GM19372 (cell line): ENCODE measurements around the gene ZC3H14.
"Not testable (repeated sequence)": the region's sequence is repeated elsewhere in the genome, so short reads cannot be mapped to it uniquely, and the experiment has no call there.

Experiments
- ATAC-seq: cut with Tn5 transposase; IDR thresholded peaks from one replicate; pipeline ENCODE4 v1.9.1; 2021; ENCODE audit warnings: mild to moderate bottlenecking, low read depth, moderate library complexity; ENCODE audit not compliant: unreplicated experiment

ZC3H14 gene, protein sequence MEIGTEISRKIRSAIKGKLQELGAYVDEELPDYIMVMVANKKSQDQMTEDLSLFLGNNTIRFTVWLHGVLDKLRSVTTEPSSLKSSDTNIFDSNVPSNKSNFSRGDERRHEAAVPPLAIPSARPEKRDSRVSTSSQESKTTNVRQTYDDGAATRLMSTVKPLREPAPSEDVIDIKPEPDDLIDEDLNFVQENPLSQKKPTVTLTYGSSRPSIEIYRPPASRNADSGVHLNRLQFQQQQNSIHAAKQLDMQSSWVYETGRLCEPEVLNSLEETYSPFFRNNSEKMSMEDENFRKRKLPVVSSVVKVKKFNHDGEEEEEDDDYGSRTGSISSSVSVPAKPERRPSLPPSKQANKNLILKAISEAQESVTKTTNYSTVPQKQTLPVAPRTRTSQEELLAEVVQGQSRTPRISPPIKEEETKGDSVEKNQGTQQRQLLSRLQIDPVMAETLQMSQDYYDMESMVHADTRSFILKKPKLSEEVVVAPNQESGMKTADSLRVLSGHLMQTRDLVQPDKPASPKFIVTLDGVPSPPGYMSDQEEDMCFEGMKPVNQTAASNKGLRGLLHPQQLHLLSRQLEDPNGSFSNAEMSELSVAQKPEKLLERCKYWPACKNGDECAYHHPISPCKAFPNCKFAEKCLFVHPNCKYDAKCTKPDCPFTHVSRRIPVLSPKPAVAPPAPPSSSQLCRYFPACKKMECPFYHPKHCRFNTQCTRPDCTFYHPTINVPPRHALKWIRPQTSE

DNA sequence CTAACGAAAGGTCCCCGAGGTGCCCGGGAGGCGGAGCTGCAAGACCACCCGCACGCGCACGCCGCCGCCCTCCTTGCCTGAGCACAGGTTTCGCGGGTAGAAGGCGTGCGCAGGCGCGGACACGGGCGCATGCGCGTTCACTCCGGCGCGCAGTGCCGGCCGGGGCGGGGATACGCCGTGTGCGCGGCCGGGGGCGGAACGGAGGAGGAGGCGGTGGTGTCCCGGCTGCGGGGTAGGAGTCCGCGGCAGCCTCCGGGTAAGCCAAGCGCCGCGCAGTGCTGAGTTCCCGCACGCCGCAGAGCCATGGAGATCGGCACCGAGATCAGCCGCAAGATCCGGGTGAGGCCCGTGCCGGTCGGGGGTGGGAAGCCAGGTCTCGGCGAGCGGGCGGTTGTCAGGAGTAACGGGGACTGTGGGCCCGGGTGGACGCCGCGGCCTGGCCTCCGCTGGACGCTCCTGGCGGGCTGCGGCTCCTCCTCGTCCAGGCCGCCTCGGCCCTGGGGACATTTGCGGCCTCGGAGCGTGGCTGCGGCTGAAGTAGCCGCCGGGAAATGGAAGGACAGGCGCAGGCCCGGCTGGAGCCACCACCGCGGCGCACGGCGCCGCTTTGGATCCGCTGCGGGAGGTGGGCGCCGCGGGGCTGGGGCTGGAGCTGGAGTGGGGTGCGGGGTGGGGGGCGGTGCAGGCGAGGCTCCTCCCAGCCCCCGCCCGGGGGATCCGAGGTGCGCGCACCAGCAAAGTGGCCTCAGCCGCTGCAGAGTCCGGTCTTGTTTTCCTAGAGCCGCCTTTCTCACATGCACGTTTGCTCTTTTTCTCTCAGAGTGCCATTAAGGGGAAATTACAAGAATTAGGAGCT, at the start of gene ZC3H14:
ZC3H14 (plus strand) TSS at position 207 of the 856 bp plus-strand sequence; CDS start at position 304, 97 bp downstream.
- ATAC-seq: peak; percentile 92

DNA sequence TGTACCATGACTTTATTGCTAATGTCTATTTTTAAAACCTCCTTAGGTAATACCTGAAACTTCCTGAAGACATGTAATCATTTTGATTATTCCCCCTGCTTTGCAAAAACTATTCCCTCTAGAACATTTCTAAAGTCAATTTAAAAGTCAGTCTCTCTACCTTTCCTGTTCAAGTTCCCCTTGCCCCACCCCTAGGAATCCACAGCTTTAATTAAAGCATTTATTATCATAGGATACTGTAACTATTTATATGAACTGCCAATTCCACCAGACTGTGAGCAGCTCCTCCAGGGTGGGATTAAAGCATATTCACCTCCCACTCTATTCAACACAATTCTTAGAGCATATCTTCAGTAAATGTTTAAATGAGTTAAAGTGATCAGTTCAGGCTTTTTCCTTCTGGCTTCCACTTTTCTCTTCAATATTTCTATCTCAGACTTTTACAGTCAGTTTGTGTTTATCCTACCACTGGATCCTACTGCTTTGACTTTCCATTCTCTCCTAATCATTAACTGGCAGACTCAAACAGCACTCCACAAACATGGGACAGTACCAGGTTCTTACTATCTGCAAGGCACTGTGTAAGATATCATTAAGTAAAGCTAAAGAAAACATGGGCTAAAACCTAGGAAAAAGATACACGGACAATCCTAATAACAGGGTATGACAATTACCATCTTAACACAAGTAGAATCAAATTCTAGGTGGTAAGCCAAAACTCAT, 47.2 kb upstream of the ZC3H14 start:
- ATAC-seq: no peak

DNA sequence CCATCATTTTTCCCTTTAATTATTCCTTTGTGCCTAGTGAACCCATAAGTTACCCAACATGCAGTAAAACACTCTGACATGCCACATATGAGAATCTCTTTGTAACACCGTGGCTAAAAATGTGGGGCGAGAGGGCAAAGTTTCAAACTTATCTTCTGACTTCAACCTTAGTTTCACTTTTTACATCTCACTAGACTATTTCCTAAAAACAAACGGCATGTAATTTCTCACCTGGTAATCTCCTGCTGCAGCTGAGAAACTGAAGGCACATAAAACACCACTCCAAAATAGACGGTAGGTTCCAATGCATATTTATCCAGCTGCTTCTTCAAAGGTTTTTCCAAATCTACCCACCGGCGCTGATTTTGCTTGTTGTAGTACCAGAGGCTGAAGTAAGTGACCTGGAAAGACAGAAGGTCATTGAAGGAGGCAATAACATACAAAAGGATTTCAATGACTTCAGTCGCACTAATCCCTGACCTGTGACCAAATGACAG, 45.9 kb upstream of the ZC3H14 start:
- ATAC-seq: no peak

DNA sequence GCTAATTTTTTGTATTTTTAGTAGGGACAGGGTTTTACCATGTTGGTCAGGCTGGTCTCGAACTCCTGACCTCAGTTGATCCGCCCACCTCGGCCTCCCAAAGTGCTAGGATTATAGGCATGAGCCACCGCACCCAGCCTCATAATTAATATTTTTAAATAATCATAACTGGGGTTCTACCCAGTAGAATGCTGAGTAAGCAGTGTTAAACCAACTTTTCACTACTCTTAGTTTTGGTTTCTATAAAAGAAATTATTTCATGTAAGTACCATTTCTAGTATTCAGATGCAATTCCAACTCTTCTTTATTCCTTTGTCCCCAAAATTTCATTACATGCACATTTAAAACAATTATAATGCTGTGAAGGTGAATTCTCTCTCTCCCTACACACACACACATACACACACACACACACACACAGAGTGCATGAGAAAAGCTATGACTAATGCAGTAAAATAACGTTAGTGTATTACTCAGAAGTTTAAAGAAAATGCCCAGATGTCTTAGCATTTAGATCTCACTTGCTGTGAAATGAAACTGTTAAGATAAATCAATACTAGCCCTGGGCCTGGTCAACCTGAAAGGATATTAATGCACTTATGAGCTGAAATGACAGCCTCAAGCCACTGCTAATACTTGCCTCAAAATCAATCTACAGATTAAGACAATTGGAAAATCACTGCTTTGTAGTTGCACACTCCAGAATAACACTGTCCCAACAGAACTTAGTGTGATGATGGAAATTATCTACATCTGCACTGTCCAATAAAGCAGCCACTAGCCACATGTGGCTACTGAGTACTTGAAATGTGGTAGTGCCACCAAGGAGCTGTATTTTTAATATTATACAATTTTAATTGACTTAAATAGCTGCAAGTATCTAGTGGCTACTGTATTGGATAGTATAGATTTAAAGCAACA, 44.0 kb upstream of the ZC3H14 start:
- ATAC-seq: no peak

DNA sequence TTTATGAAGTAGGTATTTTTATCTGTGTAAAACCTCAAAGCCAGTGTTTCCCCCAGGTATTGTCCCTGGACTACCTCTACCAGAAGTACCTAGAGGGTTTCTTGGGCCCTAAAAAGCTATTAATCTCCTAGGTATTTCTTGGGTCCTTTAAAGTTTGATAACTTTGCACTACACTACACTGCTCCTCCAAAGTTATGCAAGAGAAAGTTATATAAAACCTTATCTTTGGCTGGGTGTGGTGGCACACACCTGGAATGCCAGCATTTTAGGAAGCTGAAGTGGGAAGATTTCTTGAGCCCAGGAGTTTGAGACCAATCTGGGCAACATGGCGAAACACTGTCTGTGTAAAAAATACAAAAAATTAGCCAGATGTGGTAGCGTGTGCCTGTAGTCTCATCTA, 42.9 kb upstream of the ZC3H14 start:
- no peak for ATAC-seq

DNA sequence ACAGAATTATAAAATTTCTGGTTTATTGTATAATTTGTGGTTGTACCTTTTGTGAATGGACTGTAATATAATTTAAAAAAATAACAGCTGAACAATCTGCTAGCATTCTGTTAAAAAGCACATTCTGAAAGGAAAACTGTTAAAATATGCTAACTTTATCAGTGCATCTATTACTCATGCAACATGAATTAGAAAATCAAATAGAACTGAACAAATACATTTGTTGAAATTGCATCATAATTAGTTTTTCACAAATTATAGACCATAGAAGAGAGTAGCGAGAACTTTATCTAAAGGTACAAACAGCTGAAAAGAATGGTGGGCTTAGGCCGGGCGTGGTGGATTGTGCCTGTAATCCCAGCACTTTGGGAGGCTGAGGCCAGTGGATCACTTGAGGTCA, 41.0 kb upstream of the ZC3H14 start:
- no peak for ATAC-seq

DNA sequence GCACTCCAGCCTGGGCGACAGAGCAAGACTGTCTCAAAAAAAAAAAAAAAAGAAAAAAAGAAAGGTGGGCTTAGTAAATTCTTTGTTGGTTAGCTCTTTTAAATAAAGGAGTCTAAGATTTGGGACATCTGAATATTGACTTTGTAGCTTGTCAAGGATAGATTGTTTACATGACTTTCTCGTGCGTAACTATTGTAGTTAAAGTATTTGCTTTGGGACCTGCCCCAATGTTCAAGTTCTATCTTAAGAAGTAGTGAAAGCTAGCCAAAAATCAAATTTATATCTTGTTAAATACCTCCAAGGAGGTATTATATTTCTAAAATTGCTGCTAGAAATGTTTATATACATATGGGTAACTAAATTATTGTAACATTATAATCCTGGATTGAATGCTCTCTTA, 40.4 kb upstream of the ZC3H14 start:
- ATAC-seq: no peak

DNA sequence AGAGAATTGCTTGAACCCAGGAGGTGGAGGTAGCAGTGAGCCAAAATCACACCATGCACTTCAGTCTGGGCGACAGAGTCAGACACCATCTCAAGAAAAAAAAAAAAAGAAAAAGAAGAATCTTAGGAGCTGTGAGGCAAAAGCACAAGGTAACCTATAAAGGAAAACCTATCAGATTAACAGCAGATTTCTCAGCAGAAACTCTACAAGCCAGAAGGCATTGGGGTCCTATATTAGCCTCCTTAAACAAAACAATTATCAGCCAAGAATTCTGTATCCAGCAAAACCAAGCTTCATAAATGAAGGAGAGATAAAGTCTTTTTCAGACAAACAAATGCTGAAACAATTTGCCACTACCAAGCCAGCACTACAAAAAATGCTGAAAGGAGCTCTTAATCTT, 32.9 kb upstream of the ZC3H14 start:
- not testable (repeated sequence) for ATAC-seq

DNA sequence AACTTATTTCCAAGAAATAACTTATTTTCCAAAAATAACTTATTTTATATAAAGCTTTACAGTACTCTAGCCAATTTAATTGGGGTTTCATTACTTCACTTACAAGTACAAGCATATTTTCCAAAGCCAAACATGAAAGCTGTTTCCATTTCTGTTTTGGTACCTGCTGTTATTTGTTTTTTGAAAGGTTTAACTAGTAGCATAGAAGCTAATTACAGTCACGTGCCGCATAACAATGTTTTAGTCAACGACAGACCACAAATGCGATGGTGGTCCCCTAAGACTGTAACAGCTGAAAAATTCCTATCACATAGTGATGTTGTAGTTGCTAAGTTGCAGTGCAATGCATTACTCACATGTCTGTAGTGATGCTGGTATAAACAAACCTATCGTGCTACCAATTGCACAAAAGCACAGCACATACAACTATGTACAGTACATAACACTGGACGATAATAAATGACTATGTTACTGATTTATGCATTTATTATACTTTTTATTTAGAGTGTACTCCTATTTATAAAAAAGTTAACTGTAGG, 29.7 kb upstream of the ZC3H14 start:
- ATAC-seq: no peak

DNA sequence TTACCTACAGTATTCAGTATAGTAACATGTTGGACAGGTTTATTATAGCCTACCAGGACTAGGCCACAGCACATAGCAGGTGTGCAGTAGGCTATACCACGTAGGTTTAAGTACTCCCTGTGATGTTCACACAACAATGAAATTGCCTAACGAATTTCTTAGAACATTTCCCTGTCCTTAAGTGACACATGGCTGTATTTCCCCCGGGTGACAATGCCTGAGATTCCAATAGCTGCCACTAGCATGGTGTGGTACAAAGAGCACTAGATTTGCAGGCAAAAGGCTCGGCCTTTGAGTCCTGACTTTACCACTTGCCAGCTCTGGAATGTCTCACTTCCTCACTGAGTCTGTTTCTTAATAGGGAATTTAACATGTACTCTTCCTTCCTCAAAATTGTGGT, 27.7 kb upstream of the ZC3H14 start:
- no peak for ATAC-seq

DNA sequence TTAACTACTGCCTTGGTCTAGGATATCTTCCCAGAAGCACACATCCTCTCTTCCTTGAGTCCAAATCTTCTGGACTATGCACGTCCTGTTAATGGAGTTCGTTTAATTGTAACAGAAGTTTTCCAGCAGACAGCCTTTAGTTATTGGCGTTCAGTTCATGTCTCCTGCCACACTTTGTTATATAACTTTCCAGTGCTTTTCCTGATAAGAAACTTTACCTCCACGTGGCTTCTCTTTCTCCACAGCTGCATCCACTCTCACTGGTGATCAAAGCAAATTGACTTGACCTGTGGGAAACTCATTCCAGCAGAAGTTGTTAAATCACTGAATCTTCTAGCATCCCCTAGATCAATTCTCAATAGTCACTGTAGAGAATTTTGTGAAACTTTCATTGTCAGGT, 27.0 kb upstream of the ZC3H14 start:
- ATAC-seq: no peak

DNA sequence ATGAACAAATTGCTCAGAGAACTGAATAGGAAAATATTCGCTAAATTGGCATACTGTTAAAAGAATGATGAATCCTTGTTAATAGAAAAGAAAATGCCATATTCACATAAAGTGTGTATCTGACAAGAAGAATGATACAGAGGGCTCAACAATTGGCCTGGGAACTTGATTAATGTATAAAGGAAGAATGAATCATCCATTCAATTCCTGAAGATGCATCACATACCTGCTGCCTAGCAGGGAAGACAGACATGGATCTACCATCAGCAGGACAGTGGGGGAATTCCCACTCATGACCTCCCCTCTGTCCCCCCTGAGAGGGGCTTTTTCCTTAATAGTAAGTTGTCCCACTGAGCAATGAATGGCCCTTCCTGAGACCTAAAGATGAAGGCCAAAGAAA, 21.5 kb upstream of the ZC3H14 start:
- ATAC-seq: no peak

DNA sequence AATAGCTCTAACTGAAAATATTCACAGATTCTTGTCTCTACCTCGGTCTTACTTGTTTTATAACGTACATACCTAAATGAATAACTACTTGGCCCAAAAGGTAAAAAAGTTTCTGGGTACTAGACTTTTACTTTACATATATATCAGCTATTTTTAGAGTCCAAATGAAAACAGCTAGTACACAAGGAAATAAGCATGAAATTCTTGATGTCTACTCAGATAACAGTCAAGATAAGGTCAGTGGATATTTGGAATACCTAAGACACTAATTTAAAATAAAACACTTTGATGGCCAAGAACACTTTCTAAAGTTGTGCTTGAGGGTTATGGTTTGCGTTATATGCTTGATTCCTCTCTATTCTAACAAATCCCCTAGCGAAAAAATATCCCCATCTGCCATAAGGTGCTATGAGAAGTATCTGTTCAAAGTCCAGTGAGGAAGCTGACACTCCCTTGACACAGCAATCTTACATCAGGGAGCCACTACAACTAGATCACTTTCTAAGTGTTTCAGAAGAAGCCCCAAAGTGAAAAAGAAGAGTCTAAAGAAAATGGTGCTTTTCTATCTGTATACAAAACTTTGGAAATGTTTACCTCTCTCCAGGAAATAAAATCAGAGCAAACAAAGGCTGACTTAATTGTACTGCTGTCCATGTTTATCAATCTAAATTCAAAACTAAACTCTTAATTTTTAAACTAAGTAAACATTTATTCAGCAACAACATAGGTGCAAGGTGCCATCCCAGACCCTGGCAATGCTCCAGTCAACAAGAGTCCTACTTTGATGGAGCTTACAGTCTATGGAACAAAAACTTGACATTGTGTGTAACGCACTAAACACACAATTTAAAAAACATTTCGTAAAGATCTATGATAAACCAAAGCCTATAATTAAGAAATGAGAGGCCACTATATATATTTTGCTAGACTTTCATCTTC, 19.7 kb upstream of the ZC3H14 start:
- ATAC-seq: no peak

DNA sequence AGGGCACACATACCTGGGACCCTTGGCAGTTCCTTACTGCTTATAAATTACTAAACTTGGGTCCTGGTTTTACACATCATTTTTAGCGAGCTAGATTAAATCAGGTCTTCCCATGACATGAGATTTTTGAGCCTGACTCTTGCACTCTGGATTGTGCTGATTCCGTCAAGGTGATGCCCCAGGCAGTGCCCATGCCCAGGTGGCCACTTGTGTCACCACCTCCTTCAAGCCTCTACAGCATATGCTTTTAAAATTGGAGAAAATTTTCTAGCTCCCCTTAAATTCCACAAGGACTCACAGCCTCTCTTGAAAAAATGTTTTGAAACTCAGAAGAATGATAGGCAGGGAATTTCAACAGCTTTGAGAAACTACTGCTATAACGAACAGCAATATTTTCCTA, 17.6 kb upstream of the ZC3H14 start:
- no peak for ATAC-seq

DNA sequence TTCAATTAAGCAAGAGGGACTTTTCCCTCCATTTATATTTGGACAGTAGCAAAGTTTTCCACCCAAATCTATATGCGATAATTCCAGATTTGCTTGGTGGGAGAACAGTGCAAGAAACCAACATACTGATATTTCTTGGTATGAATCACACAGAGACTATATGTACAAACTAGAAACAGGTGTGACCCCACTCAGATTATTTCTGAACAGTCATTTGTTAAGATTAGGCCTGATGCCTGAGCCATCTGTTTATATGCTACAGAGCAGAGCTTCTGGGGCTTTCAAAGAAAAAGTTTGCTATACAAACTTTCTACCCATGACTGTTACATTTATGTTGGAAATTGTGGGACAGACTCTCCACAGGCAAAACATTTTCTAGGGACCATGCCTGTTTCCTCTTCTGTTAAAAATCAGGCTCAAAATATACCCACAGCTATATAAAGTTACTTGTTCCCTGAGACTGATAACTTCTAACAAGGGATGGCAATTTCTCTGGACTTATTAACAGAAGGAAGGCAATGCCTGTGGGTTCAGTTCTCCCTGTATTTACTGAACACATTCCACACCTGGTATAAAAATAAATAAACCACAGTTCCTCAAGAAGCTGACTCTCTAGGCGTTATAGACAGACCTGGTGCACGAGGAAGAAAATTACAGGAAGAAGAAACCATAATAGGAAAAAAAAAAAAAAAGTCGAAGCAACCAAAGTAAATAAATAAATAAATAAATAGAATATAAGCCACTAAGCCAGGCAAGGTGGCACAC, 16.0 kb upstream of the ZC3H14 start:
- ATAC-seq: no peak

DNA sequence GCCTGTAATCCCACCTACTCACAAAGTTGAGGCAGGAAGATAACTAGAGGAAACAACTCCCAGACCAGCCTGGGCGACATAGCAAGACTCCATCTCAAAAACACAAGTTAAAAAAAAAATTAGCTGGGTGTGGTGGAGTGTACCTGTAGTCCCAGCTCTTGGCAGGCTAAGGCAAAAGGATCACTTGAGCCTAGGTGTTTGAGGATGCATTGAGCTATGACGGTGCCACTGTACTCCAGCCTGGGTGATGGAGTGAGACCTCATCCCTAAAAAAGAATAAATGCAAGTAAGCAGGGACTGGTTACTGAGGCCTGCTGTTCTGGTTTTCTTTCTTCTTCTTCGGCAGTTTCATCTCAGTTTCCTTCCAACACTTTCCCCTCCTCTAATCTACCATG, 15.5 kb upstream of the ZC3H14 start:
- ATAC-seq: no peak

DNA sequence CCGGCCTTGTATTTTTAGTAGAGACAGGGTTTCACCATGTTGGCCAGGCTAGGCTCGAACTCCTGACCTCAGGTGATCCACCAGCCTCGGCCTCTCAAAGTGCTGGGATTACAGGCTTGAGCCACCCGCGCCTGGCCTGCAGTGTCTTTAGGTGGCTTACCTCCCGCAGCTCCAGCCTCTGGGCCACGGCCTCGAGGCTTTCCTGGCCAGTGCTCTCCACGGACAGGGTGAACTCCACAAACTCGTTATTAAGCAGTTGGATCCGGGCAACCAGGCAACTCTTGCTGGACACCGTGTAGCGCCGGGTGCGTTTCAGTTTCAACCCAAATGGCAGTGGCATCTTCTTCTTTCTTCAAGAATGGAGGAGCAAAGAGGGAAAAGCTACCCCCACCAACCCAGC, 12.8 kb upstream of the ZC3H14 start:
- ATAC-seq: no peak
